ENCODE measurements around the gene OAT.
A peak's percentile ranks its signal among the peaks of the same experiment; 100 is the strongest.

Gene OAT

GRCh38 chr10:124408357-124408756 is 10.4 kb downstream of the OAT start:
- DNase-seq (ENCODE audit: insufficient read length, low spot score) (no peak), FAIRE-seq (no peak)

GRCh38 chr10:124407456-124407855 is 11.3 kb downstream of the OAT start:
- DNase-seq (ENCODE audit: insufficient read length, low spot score) (no peak), FAIRE-seq (no peak)

GRCh38 chr10:124403548-124403947 is 15.2 kb downstream of the OAT start:
- DNase-seq (ENCODE audit: insufficient read length, low spot score): peak; percentile 65
- FAIRE-seq: peak; percentile 97

GRCh38 chr10:124402273-124402672 is 16.4 kb downstream of the OAT start:
- DNase-seq (ENCODE audit: insufficient read length, low spot score) (no peak), FAIRE-seq (no peak)

GRCh38 chr10:124401633-124402032 is 17.1 kb downstream of the OAT start:
- DNase-seq (ENCODE audit: insufficient read length, low spot score): no peak
- FAIRE-seq: no peak

GRCh38 chr10:124394583-124394982 is 24.1 kb downstream of the OAT start:
- FAIRE-seq (no peak), DNase-seq (ENCODE audit: insufficient read length, low spot score) (no peak)

GRCh38 chr10:124392626-124393342 is 25.9 kb downstream of the OAT start:
- FAIRE-seq (no peak), DNase-seq (ENCODE audit: insufficient read length, low spot score) (no peak)

GRCh38 chr10:124390471-124391187 is 28.1 kb downstream of the OAT start:
- FAIRE-seq (no peak), DNase-seq (ENCODE audit: insufficient read length, low spot score) (no peak)

GRCh38 chr10:124389613-124390361 is 28.9 kb downstream of the OAT start:
- DNase-seq (ENCODE audit: insufficient read length, low spot score) (no peak), FAIRE-seq (no peak)

- DNase-seq (ENCODE audit: insufficient read length, low spot score) (peak; percentile 99), FAIRE-seq (peak; percentile 81)
Observed at GRCh38 chr10:124388823-124389612, 29.7 kb downstream of the OAT start.

GRCh38 chr10:124388476-124388822 is 30.3 kb downstream of the OAT start:
- FAIRE-seq (no peak), DNase-seq (ENCODE audit: insufficient read length, low spot score) (no peak)

- FAIRE-seq (no peak), DNase-seq (ENCODE audit: insufficient read length, low spot score) (no peak)
Observed at GRCh38 chr10:124387078-124387874, 31.4 kb downstream of the OAT start.

GRCh38 chr10:124386186-124387077 is 32.3 kb downstream of the OAT start:
- DNase-seq (ENCODE audit: insufficient read length, low spot score) (no peak), FAIRE-seq (no peak)

- FAIRE-seq: no peak
- no peak for DNase-seq (ENCODE audit: insufficient read length, low spot score)
Observed at GRCh38 chr10:124385627-124386185, 33.0 kb downstream of the OAT start.

- FAIRE-seq (no peak), DNase-seq (ENCODE audit: insufficient read length, low spot score) (no peak)
Observed at GRCh38 chr10:124384591-124385190, 34.0 kb downstream of the OAT start.

GRCh38 chr10:124384172-124384571 is 34.6 kb downstream of the OAT start:
- DNase-seq (ENCODE audit: insufficient read length, low spot score) (no peak), FAIRE-seq (no peak)

- FAIRE-seq (no peak), DNase-seq (ENCODE audit: insufficient read length, low spot score) (no peak)
Observed at GRCh38 chr10:124383496-124383895, 35.2 kb downstream of the OAT start.

GRCh38 chr10:124381011-124381611 is 37.6 kb downstream of the OAT start:
- no peak for DNase-seq (ENCODE audit: insufficient read length, low spot score)
- FAIRE-seq: no peak

All from GM19239 (cell line).